Inflammatory macrophage treated with lipopolysaccharide for 1 hour (primary cell): Measurements from ENCODE around the gene VPS26A.

Experiments
- DNase-seq, 2 donors: peaks; one replicate each; pipeline ENCODE4 v3.0.0-alpha.2; 2020 to 2022

The VPS26A gene

GRCh38 chr10:69123747-69124562 lies at the start of gene VPS26A:
Gene VPS26A, plus strand, starts transcription at chr10:69124178. Its CDS starts 100 bp downstream, at chr10:69124278.
- peak; percentile 98 to 100 for DNase-seq

- no peak for DNase-seq
Measured at GRCh38 chr10:69074532-69074931, 49.4 kb upstream of the VPS26A start.

GRCh38 chr10:69075431-69075830 lies 48.5 kb upstream of the VPS26A start:
- DNase-seq = no peak

GRCh38 chr10:69078311-69078710 lies 45.7 kb upstream of the VPS26A start:
- no peak for DNase-seq

GRCh38 chr10:69080226-69080625 lies 43.8 kb upstream of the VPS26A start:
- no peak for DNase-seq

GRCh38 chr10:69086001-69086509 lies 37.9 kb upstream of the VPS26A start:
- peak; percentile 61 to 75 for DNase-seq

GRCh38 chr10:69087590-69088470 lies 36.1 kb upstream of the VPS26A start, which contains the start of gene SRGN:
Gene SRGN, plus strand, starts transcription at chr10:69088103. Its CDS starts 55 bp downstream, at chr10:69088158.
- DNase-seq = peak; percentile 98 to 99

GRCh38 chr10:69088471-69088769 lies 35.6 kb upstream of the VPS26A start:
- no peak for DNase-seq

GRCh38 chr10:69088801-69089501 lies 35.0 kb upstream of the VPS26A start:
- DNase-seq = peak; percentile 88 to 89

- DNase-seq = peak; percentile 78 to 82
Measured at GRCh38 chr10:69089638-69090599, 34.1 kb upstream of the VPS26A start.

GRCh38 chr10:69090685-69091084 lies 33.3 kb upstream of the VPS26A start:
- peak; percentile 85 to 87 for DNase-seq

GRCh38 chr10:69091143-69091651 lies 32.8 kb upstream of the VPS26A start:
- DNase-seq = peak in 1 of 2 donors; percentile 51

- DNase-seq = peak; percentile 62 to 81
Measured at GRCh38 chr10:69092959-69093850, 30.8 kb upstream of the VPS26A start.

- DNase-seq = peak in 1 of 2 donors; percentile 46
Measured at GRCh38 chr10:69093933-69094332, 30.0 kb upstream of the VPS26A start.

GRCh38 chr10:69096045-69096444 lies 27.9 kb upstream of the VPS26A start:
- peak; percentile 61 to 83 for DNase-seq

GRCh38 chr10:69097729-69098128 lies 26.2 kb upstream of the VPS26A start:
- peak in 1 of 2 donors; percentile 17 for DNase-seq

- DNase-seq = no peak
Measured at GRCh38 chr10:69100136-69100872, 23.7 kb upstream of the VPS26A start.

GRCh38 chr10:69101451-69102095 lies 22.4 kb upstream of the VPS26A start:
- DNase-seq = peak; percentile 78 to 84

GRCh38 chr10:69102440-69102839 lies 21.5 kb upstream of the VPS26A start:
- peak in 1 of 2 donors; percentile 28 for DNase-seq
